Testis (tissue), 2 donors: ENCODE results near the gene ADNP.

Experiments used
- POLR2A ChIP-seq: fragments of 450-650 bp; IDR thresholded peaks from one replicate; pipeline ENCODE4 v1.6.1; 2017; ENCODE audit warnings: antibody characterized with exemption, mild to moderate bottlenecking, moderate library complexity
- TF ChIP-seq, protein P1 (sequence below), 3 experiments: fragments of 450-650 bp in 2 of 3; fragments of 200-600 bp in 1 of 3; sonication (generic) in 1 of 3; IDR thresholded peaks; one replicate each; pipeline ENCODE4 v1.5.1; 2016 to 2019; ENCODE audit warnings: antibody characterized with exemption in 3 of 3, mild to moderate bottlenecking in 2 of 3, moderate library complexity in 1 of 3

DNA sequence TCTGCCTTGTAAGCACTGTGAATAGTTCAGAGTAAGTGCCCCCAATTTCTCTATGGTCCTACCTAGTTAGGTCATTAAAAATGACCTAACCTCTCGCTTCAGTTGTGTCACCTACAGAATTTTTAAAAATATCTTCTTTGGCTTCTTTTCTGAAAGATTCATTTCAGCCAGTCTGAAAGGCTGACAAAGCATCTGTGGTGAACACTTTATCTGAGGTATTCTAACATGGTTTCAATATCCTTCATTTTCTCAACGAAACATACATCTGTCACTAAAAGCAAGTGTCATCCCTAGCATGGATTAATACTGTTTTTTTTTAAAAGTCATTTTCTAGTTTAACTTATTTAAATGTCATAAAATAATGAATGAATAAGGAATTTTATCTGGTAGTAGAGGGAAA lies 22.0 kb upstream of the ADNP start:
- TF ChIP-seq, protein P1, sequence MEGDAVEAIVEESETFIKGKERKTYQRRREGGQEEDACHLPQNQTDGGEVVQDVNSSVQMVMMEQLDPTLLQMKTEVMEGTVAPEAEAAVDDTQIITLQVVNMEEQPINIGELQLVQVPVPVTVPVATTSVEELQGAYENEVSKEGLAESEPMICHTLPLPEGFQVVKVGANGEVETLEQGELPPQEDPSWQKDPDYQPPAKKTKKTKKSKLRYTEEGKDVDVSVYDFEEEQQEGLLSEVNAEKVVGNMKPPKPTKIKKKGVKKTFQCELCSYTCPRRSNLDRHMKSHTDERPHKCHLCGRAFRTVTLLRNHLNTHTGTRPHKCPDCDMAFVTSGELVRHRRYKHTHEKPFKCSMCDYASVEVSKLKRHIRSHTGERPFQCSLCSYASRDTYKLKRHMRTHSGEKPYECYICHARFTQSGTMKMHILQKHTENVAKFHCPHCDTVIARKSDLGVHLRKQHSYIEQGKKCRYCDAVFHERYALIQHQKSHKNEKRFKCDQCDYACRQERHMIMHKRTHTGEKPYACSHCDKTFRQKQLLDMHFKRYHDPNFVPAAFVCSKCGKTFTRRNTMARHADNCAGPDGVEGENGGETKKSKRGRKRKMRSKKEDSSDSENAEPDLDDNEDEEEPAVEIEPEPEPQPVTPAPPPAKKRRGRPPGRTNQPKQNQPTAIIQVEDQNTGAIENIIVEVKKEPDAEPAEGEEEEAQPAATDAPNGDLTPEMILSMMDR (IDR thresholded peaks at IDR 0.05) = no peak
- TF ChIP-seq POLR2A = no peak
